Fibroblast of lung (primary cell): ENCODE results near the gene ATP6V0E1. TPM values are rescaled to one million over a fixed set of nuclear protein-coding genes. Genes with fewer than 3 reads are reported as not detected.

Source experiments
- DNase-seq, 2 donors: peaks; one replicate each; pipeline versions ENCODE4 v3.0.0 to v3.0.0-alpha.2; 2010; ENCODE audit warnings: low read depth in 2 of 2
- H2AFZ ChIP-seq: 2 replicates; pipeline ENCODE4 v1.5.1; 2012; ENCODE audit warnings: low read length, control low read depth, inconsistent platforms
- H3K27ac ChIP-seq: 2 replicates; pipeline ENCODE4 v1.5.1; 2011; ENCODE audit warnings: low read length, control low read depth; ENCODE audit not compliant: insufficient read depth
- H3K27me3 ChIP-seq: 2 replicates; pipeline ENCODE4 v1.5.1; 2011; ENCODE audit warnings: mild to moderate bottlenecking, low read length; ENCODE audit not compliant: control insufficient read depth, insufficient read depth
- H3K36me3 ChIP-seq: 2 replicates; pipeline ENCODE4 v1.5.1; 2011; ENCODE audit warnings: low read length; ENCODE audit not compliant: control insufficient read depth, insufficient read depth
- H3K4me1 ChIP-seq: 2 replicates; pipeline ENCODE4 v1.5.1; 2011; ENCODE audit warnings: low read length; ENCODE audit not compliant: control insufficient read depth, insufficient read depth; ENCODE audit errors: extremely low read depth
- H3K4me2 ChIP-seq: 2 replicates; pipeline ENCODE4 v1.5.1; 2011; ENCODE audit warnings: low read length, control low read depth; ENCODE audit not compliant: insufficient read depth; ENCODE audit errors: extremely low read depth
- H3K4me3 ChIP-seq, 4 experiments: fragments of 200-600 bp in 1 of 4; sonication (generic) in 1 of 4; replicated peaks in 1 of 4; 2 replicates each; pipeline ENCODE4 v1.5.1; 2011 to 2016; ENCODE audit warnings: low read length in 4 of 4, low read depth in 3 of 4, mild to moderate bottlenecking in 3 of 4, control low read depth in 2 of 4, inconsistent platforms in 1 of 4, mixed read lengths in 1 of 4; ENCODE audit not compliant: insufficient read depth in 1 of 4; ENCODE audit errors: control extremely low read depth in 1 of 4
- H3K79me2 ChIP-seq: 2 replicates; pipeline ENCODE4 v1.5.1; 2012; ENCODE audit warnings: mild to moderate bottlenecking, low read length, inconsistent platforms; ENCODE audit not compliant: control insufficient read depth, insufficient read depth
- H3K9ac ChIP-seq: 2 replicates; pipeline ENCODE4 v1.5.1; 2011; ENCODE audit warnings: mild to moderate bottlenecking, low read length, control low read depth; ENCODE audit not compliant: insufficient read depth
- H3K9me3 ChIP-seq: 2 replicates; pipeline ENCODE4 v1.5.1; 2012; ENCODE audit warnings: low read depth, low read length; ENCODE audit not compliant: control insufficient read depth, insufficient read depth
- H4K20me1 ChIP-seq: 2 replicates; pipeline ENCODE4 v1.5.1; 2011; ENCODE audit warnings: low read length; ENCODE audit not compliant: control insufficient read depth, insufficient read depth; ENCODE audit errors: extremely low read depth
- CTCF ChIP-seq, 2 donors: IDR thresholded peaks in 1 of 2; conservative IDR thresholded peaks in 1 of 2; 1 replicate in 1 of 2; 2 replicates in 1 of 2; pipeline ENCODE4 v1.5.1; 2011 to 2012; ENCODE audit warnings: low read length in 2 of 2, control low read depth in 1 of 2, inconsistent platforms in 1 of 2, low read depth in 1 of 2, mild to moderate bottlenecking in 1 of 2
- EZH2 ChIP-seq: IDR thresholded peaks from 2 replicates; pipeline ENCODE4 v1.5.1; 2012; ENCODE audit warnings: low read length, control low read depth, mild to moderate bottlenecking; ENCODE audit errors: missing control alignments
- polyA plus RNA-seq, 2 donors: library from polyadenylated mRNA; depleted of rRNA in 1 of 2; stranded (reverse) in 1 of 2; unstranded in 1 of 2; fragments of >200 nt; gene quantifications; 2 replicates each; pipeline ENCODE4 v1.2.1, GENCODE V29; 2011 to 2012; ENCODE audit warnings: missing spikeins in 1 of 2
- total RNA-seq: library from RNA; depleted of rRNA; stranded (reverse); fragments of >200 nt; gene quantifications from 2 replicates; pipeline ENCODE4 v1.2.1, GENCODE V29; 2014

ATP6V0E1 gene
- total and polyA plus RNA-seq, 2 donors (not counting 1 experiment from before 2014, with no cell fraction given): 377 to 635 TPM

DNA sequence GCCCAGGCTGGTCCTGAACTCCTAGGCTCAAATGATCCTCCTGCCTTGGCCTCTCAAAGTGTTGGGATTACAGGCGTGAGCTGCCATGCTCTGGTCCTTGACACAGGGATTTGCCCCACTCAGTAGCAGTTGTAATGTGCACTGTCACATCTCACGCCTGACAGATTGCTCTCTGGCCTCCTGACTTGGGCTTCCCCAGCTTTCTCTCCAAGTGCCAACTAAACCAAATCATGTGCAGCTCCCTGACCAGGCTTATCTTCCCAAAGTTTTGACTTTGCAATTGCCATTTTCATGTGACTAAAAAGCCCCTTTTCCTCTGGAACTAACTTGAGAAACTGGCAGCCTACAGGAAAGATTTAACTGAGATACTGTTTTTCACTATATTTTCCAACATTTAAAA is 13.7 kb upstream of the ATP6V0E1 start:
- Histone ChIP-seq H3K4me3 (no peak overlapping the region), H3K4me2 (no peak overlapping the region), H3K27me3 (no peaks in the 10 kb centered on the region), H3K9ac (no peak overlapping the region), H3K27ac (no peak overlapping the region), H2AFZ (no peak overlapping the region), H4K20me1 (no peaks in the 10 kb centered on the region), H3K36me3 (peaks cover 7% of the 10 kb centered on the region), H3K9me3 (no peaks in the 10 kb centered on the region), H3K79me2 (no peaks in the 10 kb centered on the region), H3K4me1 (no peaks in the 10 kb centered on the region)
- DNase-seq: no peak
- TF ChIP-seq CTCF (conservative IDR thresholded peaks at IDR 0.05 in 1 of 2, IDR thresholded peaks at IDR 0.05 in 1 of 2; ENCODE audit: low read depth in 1 of 2, low read length in 2 of 2) (no peak), EZH2 (no peak)

- no peaks in the 10 kb centered on the region for H4K20me1 ChIP-seq
- H3K9ac ChIP-seq: no peak overlapping the region
- no peak for TF ChIP-seq CTCF (conservative IDR thresholded peaks at IDR 0.05 in 1 of 2, IDR thresholded peaks at IDR 0.05 in 1 of 2; ENCODE audit: low read depth in 1 of 2, low read length in 2 of 2)
- no peak for TF ChIP-seq EZH2
- no peak overlapping the region for H3K4me3 ChIP-seq
- no peak overlapping the region for H2AFZ ChIP-seq
- H3K9me3 ChIP-seq: no peaks in the 10 kb centered on the region
- no peak overlapping the region for H3K27ac ChIP-seq
- no peaks in the 10 kb centered on the region for H3K4me1 ChIP-seq
- no peak for DNase-seq
- H3K27me3 ChIP-seq: no peaks in the 10 kb centered on the region
- H3K36me3 ChIP-seq: peaks cover 3% of the 10 kb centered on the region
- H3K4me2 ChIP-seq: no peak overlapping the region
- no peaks in the 10 kb centered on the region for H3K79me2 ChIP-seq
Measured at GRCh38 chr5:172971482-172971881, 12.1 kb upstream of the ATP6V0E1 start.

GRCh38 chr5:172972552-172972951 is 11.0 kb upstream of the ATP6V0E1 start:
- Histone ChIP-seq H3K36me3 (peaks cover 3% of the 10 kb centered on the region), H3K79me2 (no peaks in the 10 kb centered on the region), H3K27me3 (no peaks in the 10 kb centered on the region), H2AFZ (no peak overlapping the region), H3K4me1 (no peaks in the 10 kb centered on the region), H4K20me1 (no peaks in the 10 kb centered on the region), H3K27ac (no peak overlapping the region), H3K9me3 (no peaks in the 10 kb centered on the region), H3K4me2 (no peak overlapping the region), H3K4me3 (no peak overlapping the region), H3K9ac (no peak overlapping the region)
- DNase-seq: no peak
- TF ChIP-seq EZH2: no peak
- TF ChIP-seq CTCF (conservative IDR thresholded peaks at IDR 0.05 in 1 of 2, IDR thresholded peaks at IDR 0.05 in 1 of 2; ENCODE audit: low read depth in 1 of 2, low read length in 2 of 2): no peak
